ENCODE measurements around the gene HOXC5.
"Not testable (repeated sequence)": the region's sequence is repeated elsewhere in the genome, so short reads cannot be mapped to it uniquely, and the experiment has no call there.

The HOXC5 gene

GRCh38 chr12:54075409-54075808 is 42.6 kb downstream of the HOXC5 start:
- no peak for DNase-seq

GRCh38 chr12:54075974-54076373 is 43.1 kb downstream of the HOXC5 start:
- DNase-seq = no peak

- DNase-seq = not testable (repeated sequence)
Observed at GRCh38 chr12:54077843-54078242, 45.0 kb downstream of the HOXC5 start.

- not testable (repeated sequence) for DNase-seq
Observed at GRCh38 chr12:54079115-54079514, 46.3 kb downstream of the HOXC5 start.

- not testable (repeated sequence) for DNase-seq
Observed at GRCh38 chr12:54080008-54080924, 47.4 kb downstream of the HOXC5 start.

- not testable (repeated sequence) for DNase-seq
Observed at GRCh38 chr12:54081053-54081514, 48.2 kb downstream of the HOXC5 start.

DNA sequence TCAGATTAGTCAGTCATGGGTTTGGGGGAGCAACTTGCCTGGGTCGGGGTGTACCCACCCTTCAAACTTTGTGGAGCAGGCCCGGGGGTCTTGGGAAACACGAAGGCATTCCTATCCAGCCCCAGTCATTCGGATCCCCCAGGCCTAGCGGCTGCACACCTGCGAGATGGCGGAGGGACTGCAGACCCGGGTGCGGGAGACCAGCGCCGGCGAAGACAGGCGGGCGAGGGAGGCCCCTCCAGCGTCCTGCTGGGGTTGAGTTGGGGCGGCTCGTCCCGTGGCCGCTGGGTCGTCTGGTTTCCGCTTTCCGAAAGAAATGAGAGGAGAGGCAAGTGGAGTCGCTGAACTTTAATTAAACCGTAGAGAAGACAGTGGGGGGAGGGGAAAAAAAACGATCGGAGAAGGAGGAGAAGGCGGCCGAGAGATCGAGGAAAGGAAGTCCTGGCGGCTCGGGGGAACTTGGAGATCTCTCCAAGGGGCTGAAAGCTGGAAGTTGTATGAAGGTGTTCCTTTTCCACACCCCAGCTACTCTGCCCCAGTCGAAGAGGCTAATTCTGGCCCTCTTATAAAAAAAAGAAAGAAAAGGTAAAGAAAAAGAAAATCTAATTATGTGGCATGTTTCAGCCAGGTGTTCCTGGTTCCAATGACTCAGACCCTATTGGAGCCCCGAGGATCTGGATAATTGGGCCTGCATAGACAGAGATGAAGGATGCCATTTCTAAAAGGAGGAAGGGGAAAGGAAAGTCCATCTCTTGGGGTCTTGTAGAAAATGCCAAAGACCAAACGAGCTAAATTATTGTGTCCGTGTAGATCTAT is 48.9 kb downstream of the HOXC5 start:
- DNase-seq = not testable (repeated sequence)

DNA sequence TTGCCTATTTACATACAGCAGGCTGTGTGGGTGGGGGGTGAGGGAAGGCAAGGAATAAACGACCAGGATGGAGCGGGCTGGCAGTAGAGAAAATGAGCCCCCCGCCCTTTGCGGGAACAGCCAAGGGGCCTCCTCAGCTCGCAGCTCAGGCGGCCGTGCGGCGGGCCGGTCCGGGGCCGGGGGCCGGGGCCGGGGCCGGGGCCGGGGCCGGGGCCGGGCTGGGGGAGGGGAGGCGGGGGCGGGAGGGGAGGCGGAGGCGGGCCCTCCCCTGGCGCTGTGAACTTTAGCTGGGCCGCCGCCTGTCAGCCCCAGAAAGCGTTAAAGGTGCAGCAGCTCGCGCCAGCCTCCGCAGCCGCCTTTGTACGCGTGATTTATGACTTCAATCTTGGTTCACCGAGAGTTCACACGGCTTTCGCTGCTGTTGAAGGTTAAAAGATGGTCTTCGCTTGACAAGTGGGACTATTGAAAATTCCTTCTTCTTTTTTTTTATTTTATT is 49.6 kb downstream of the HOXC5 start:
- no peak for DNase-seq

All from hippocampal formation (tissue), 2 donors.